ENCODE results near the gene TBXAS1. TPM values are rescaled to one million over a fixed set of nuclear protein-coding genes. Genes with fewer than 3 reads are reported as not detected.

TBXAS1 gene
- polyA plus RNA-seq, 6 donors from 2014 or later, result 0.57 to 4.2 (median 2.5) TPM

GRCh38 chr7:139993592-139993991 lies 164.5 kb downstream of the TBXAS1 start:
- H3K4me3 Mint-ChIP-seq, result no peak overlapping the region
- H3K4me1 Mint-ChIP-seq, result peaks cover 7 to 14% (median 13%) of the 10 kb centered on the region in 3 donors
- no peak for DNase-seq
- H3K36me3 Mint-ChIP-seq, result no peaks in the 10 kb centered on the region
- H3K27ac Mint-ChIP-seq, result no peak overlapping the region
- H3K9me3 Mint-ChIP-seq, result no peaks in the 10 kb centered on the region
- no peak for ATAC-seq (ENCODE audit: low read depth in 2 of 2)
- H3K27me3 Mint-ChIP-seq, result peaks cover 0 to 6% (median 5%) of the 10 kb centered on the region in 3 donors

- H3K27ac Mint-ChIP-seq, result no peak overlapping the region
- peaks cover 0 to 6% (median 5%) of the 10 kb centered on the region in 3 donors for H3K27me3 Mint-ChIP-seq
- peaks cover 7 to 13% (median 12%) of the 10 kb centered on the region in 3 donors for H3K4me1 Mint-ChIP-seq
- no peaks in the 10 kb centered on the region for H3K36me3 Mint-ChIP-seq
- DNase-seq (no peak), ATAC-seq (ENCODE audit: low read depth in 2 of 2) (no peak)
- H3K4me3 Mint-ChIP-seq, result no peak overlapping the region
- no peaks in the 10 kb centered on the region for H3K9me3 Mint-ChIP-seq
Observed at GRCh38 chr7:139994356-139994755, 165.3 kb downstream of the TBXAS1 start.

- DNase-seq (no peak), ATAC-seq (ENCODE audit: low read depth in 2 of 2) (no peak)
- H3K36me3 Mint-ChIP-seq, result no peaks in the 10 kb centered on the region
- peaks cover 0 to 6% (median 0%) of the 10 kb centered on the region in 3 donors for H3K27me3 Mint-ChIP-seq
- H3K27ac Mint-ChIP-seq, result no peak overlapping the region
- H3K4me3 Mint-ChIP-seq, result no peak overlapping the region
- peaks cover 3 to 4% (median 3%) of the 10 kb centered on the region in 3 donors for H3K4me1 Mint-ChIP-seq
- no peaks in the 10 kb centered on the region for H3K9me3 Mint-ChIP-seq
Observed at GRCh38 chr7:139995017-139995915, 166.2 kb downstream of the TBXAS1 start.

- ATAC-seq (ENCODE audit: low read depth in 2 of 2) (no peak), DNase-seq (no peak)
- Mint-ChIP-seq H3K4me3 (no peak overlapping the region), H3K27me3 (peaks cover 0 to 6% (median 0%) of the 10 kb centered on the region in 3 donors), H3K36me3 (no peaks in the 10 kb centered on the region), H3K9me3 (no peaks in the 10 kb centered on the region), H3K27ac (no peak overlapping the region), H3K4me1 (peaks cover 0 to 4% (median 0%) of the 10 kb centered on the region in 3 donors)
Observed at GRCh38 chr7:139998572-139998971, 169.5 kb downstream of the TBXAS1 start.

GRCh38 chr7:139999516-139999915 lies 170.5 kb downstream of the TBXAS1 start:
- H3K36me3 Mint-ChIP-seq, result no peaks in the 10 kb centered on the region
- no peak for DNase-seq
- H3K4me3 Mint-ChIP-seq, result peak overlapping the region in 1 of 8 donors; percentile 41
- peaks cover 0 to 6% (median 0%) of the 10 kb centered on the region in 3 donors for H3K27me3 Mint-ChIP-seq
- ATAC-seq (ENCODE audit: low read depth in 2 of 2), result no peak
- H3K4me1 Mint-ChIP-seq, result peaks cover 0 to 4% (median 0%) of the 10 kb centered on the region in 3 donors
- H3K27ac Mint-ChIP-seq, result no peak overlapping the region
- no peaks in the 10 kb centered on the region for H3K9me3 Mint-ChIP-seq

GRCh38 chr7:140000666-140001268 lies 171.7 kb downstream of the TBXAS1 start:
- H3K27ac Mint-ChIP-seq, result no peak overlapping the region
- H3K4me1 Mint-ChIP-seq, result peaks cover 0 to 4% (median 0%) of the 10 kb centered on the region in 3 donors
- H3K9me3 Mint-ChIP-seq, result no peaks in the 10 kb centered on the region
- no peak for DNase-seq
- no peaks in the 10 kb centered on the region for H3K36me3 Mint-ChIP-seq
- H3K4me3 Mint-ChIP-seq, result no peak overlapping the region
- peaks cover 0 to 6% (median 0%) of the 10 kb centered on the region in 3 donors for H3K27me3 Mint-ChIP-seq
- no peak for ATAC-seq (ENCODE audit: low read depth in 2 of 2)

GRCh38 chr7:140003913-140004382 lies 174.9 kb downstream of the TBXAS1 start:
- peak; percentile 34 for DNase-seq
- no peaks in the 10 kb centered on the region for H3K27me3 Mint-ChIP-seq
- H3K36me3 Mint-ChIP-seq, result no peaks in the 10 kb centered on the region
- peak; percentile 21 to 44 for ATAC-seq (ENCODE audit: low read depth in 2 of 2)
- H3K27ac Mint-ChIP-seq, result peak overlapping the region in 1 of 6 donors; percentile 18
- peaks cover 0 to 4% (median 0%) of the 10 kb centered on the region in 3 donors for H3K4me1 Mint-ChIP-seq
- no peaks in the 10 kb centered on the region for H3K9me3 Mint-ChIP-seq
- H3K4me3 Mint-ChIP-seq, result peak overlapping the region in 1 of 8 donors; percentile 2

GRCh38 chr7:140004672-140005071 lies 175.6 kb downstream of the TBXAS1 start:
- peaks cover 0 to 4% (median 0%) of the 10 kb centered on the region in 3 donors for H3K4me1 Mint-ChIP-seq
- no peaks in the 10 kb centered on the region for H3K9me3 Mint-ChIP-seq
- no peak overlapping the region for H3K4me3 Mint-ChIP-seq
- H3K27ac Mint-ChIP-seq, result no peak overlapping the region
- H3K27me3 Mint-ChIP-seq, result no peaks in the 10 kb centered on the region
- ATAC-seq (ENCODE audit: low read depth in 2 of 2), result no peak
- no peak for DNase-seq
- H3K36me3 Mint-ChIP-seq, result no peaks in the 10 kb centered on the region

GRCh38 chr7:140005341-140005740 lies 176.3 kb downstream of the TBXAS1 start:
- H3K36me3 Mint-ChIP-seq, result no peaks in the 10 kb centered on the region
- no peak overlapping the region for H3K27ac Mint-ChIP-seq
- ATAC-seq (ENCODE audit: low read depth in 2 of 2) (no peak), DNase-seq (no peak)
- no peak overlapping the region for H3K4me3 Mint-ChIP-seq
- H3K27me3 Mint-ChIP-seq, result no peaks in the 10 kb centered on the region
- peaks cover 0 to 4% (median 0%) of the 10 kb centered on the region in 3 donors for H3K4me1 Mint-ChIP-seq
- H3K9me3 Mint-ChIP-seq, result no peaks in the 10 kb centered on the region

- no peaks in the 10 kb centered on the region for H3K27me3 Mint-ChIP-seq
- no peak overlapping the region for H3K4me3 Mint-ChIP-seq
- H3K27ac Mint-ChIP-seq, result no peak overlapping the region
- no peak for DNase-seq
- ATAC-seq (ENCODE audit: low read depth in 2 of 2), result no peak
- no peaks in the 10 kb centered on the region for H3K9me3 Mint-ChIP-seq
- H3K36me3 Mint-ChIP-seq, result no peaks in the 10 kb centered on the region
- peaks cover 0 to 4% (median 0%) of the 10 kb centered on the region in 3 donors for H3K4me1 Mint-ChIP-seq
Observed at GRCh38 chr7:140005754-140006503, 176.9 kb downstream of the TBXAS1 start.

GRCh38 chr7:140006600-140006999 lies 177.5 kb downstream of the TBXAS1 start:
- Mint-ChIP-seq H3K4me3 (no peak overlapping the region), H3K27me3 (peaks cover 0 to 4% (median 0%) of the 10 kb centered on the region in 3 donors), H3K27ac (no peak overlapping the region), H3K36me3 (no peaks in the 10 kb centered on the region), H3K9me3 (no peaks in the 10 kb centered on the region), H3K4me1 (peaks cover 0 to 4% (median 0%) of the 10 kb centered on the region in 3 donors)
- ATAC-seq (ENCODE audit: low read depth in 2 of 2) (no peak), DNase-seq (no peak)

- ATAC-seq (ENCODE audit: low read depth in 2 of 2), result no peak
- Mint-ChIP-seq H3K27ac (no peak overlapping the region), H3K27me3 (peaks cover 0 to 10% (median 0%) of the 10 kb centered on the region in 3 donors)
Observed at GRCh38 chr7:140007051-140007690, 178.1 kb downstream of the TBXAS1 start.

More at GRCh38 chr7:140007051-140007690, 178.1 kb downstream of the TBXAS1 start:
- H3K9me3 Mint-ChIP-seq, result no peaks in the 10 kb centered on the region
- H3K4me3 Mint-ChIP-seq, result no peak overlapping the region
- DNase-seq, result no peak
- H3K36me3 Mint-ChIP-seq, result no peaks in the 10 kb centered on the region
- H3K4me1 Mint-ChIP-seq, result peaks cover 0 to 4% (median 4%) of the 10 kb centered on the region in 3 donors

Measured in naive B cell (primary cell).